ENCODE measurements around the gene MRPL11.

The MRPL11 gene

DNA sequence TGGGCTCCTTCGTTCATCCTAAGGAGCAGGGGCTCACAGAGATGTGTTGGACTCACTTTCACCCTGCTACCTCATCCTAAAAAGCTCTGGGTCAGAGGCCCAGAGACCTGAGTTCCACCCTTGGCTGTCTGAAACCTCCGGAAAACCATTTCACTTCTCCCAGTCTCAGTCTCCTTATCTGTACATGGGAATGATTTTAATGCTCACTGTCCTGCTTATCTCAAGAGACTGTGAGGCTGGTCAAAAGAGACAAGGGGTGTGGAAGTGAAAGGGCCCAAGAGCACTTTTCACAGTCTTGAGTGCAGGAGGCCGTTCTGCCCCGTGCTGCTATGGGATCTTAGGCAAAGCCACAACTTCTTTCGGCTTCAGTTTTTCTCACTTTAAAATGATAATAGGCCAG lies 31.0 kb downstream of the MRPL11 start:
- intact Hi-C loops (cut with DNase I; ENCODE audit: low total_unique reads) = loop anchor here (2.0 kb wide), 1 partner anchor 23 kb away; no protein-coding TSS in a partner anchor
- Histone ChIP-seq H3K36me3 (no peaks in the 10 kb centered on the region), H3K4me1 (peaks cover 5 to 38% (median 21%) of the 10 kb centered on the region in 4 donors), H3K9me3 (no peaks in the 10 kb centered on the region), H3K4me3 (no peak overlapping the region), H3K27me3 (peaks cover 0 to 22% of the 10 kb centered on the region in 2 donors), H3K27ac (no peak overlapping the region)
- no peak for DNase-seq
- TF ChIP-seq CTCF (IDR thresholded peaks at IDR 0.05) = no peak

DNA sequence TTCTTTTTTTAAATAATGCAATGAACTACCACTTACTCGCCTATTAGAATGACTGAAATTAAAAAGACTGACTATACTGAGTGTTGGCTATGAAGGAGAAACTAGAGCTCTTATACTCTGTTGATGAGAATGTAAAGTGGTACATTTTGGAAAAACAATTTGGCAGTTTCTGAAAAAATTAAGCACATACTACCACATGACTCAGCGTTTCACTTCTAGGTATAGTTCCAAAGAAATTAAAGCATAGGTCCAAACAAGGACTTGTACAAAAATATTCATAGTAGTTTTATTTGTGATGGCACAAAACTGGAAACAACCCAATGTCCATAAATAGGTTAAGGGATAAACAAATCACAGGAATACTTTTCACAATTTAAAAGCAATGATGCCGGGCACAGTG lies 44.7 kb downstream of the MRPL11 start:
- TF ChIP-seq CTCF (IDR thresholded peaks at IDR 0.05) = no peak
- H3K4me3 ChIP-seq = no peak overlapping the region
- intact Hi-C loops (cut with DNase I; ENCODE audit: low total_unique reads) = no loop called here
- no peak overlapping the region for H3K27ac ChIP-seq
- H3K36me3 ChIP-seq = no peaks in the 10 kb centered on the region
- no peaks in the 10 kb centered on the region for H3K4me1 ChIP-seq
- no peak for DNase-seq
- no peaks in the 10 kb centered on the region for H3K9me3 ChIP-seq
- peaks cover 0 to 37% of the 10 kb centered on the region in 2 donors for H3K27me3 ChIP-seq

DNA sequence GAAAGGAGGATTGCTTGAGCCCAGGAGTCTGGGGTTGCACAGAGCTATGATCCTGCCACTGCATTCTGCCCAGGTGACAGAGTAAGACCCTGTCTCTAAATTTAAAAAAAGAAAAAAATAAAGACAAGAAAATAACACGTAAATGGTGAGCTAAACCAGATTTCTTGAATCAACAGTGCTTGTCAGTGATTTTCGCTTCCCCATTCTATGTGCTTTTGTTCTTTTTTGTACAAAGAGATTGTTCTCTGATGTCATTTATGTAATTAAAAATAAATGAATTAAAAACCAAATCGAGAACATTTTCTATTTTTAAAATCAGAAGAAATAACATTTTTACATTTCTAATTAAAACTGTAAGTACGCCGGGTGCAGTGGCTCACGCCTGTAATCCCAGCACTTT lies 47.3 kb downstream of the MRPL11 start:
- Histone ChIP-seq H3K9me3 (no peaks in the 10 kb centered on the region), H3K4me1 (peaks cover 0 to 1% (median 0%) of the 10 kb centered on the region in 4 donors), H3K27ac (no peak overlapping the region), H3K4me3 (no peak overlapping the region), H3K27me3 (peaks cover 0 to 35% of the 10 kb centered on the region in 2 donors), H3K36me3 (no peaks in the 10 kb centered on the region)
- no peak for DNase-seq
- TF ChIP-seq CTCF (IDR thresholded peaks at IDR 0.05) = no peak
- intact Hi-C loops (cut with DNase I; ENCODE audit: low total_unique reads) = no loop called here

- Histone ChIP-seq H3K9me3 (no peaks in the 10 kb centered on the region), H3K4me1 (peaks cover 0 to 9% (median 0%) of the 10 kb centered on the region in 4 donors), H3K27me3 (peaks cover 0 to 34% of the 10 kb centered on the region in 2 donors), H3K36me3 (no peaks in the 10 kb centered on the region), H3K4me3 (no peak overlapping the region), H3K27ac (no peak overlapping the region)
- intact Hi-C loops (cut with DNase I; ENCODE audit: low total_unique reads) = loop anchor here (5.0 kb wide), 1 partner anchor 77 kb away; no protein-coding TSS in a partner anchor
- peak; percentile 30 to 45 for TF ChIP-seq CTCF (IDR thresholded peaks at IDR 0.05)
- DNase-seq = peak; percentile 69 to 74
Measured at GRCh38 chr11:66388780-66389386, 49.8 kb downstream of the MRPL11 start.

DNA sequence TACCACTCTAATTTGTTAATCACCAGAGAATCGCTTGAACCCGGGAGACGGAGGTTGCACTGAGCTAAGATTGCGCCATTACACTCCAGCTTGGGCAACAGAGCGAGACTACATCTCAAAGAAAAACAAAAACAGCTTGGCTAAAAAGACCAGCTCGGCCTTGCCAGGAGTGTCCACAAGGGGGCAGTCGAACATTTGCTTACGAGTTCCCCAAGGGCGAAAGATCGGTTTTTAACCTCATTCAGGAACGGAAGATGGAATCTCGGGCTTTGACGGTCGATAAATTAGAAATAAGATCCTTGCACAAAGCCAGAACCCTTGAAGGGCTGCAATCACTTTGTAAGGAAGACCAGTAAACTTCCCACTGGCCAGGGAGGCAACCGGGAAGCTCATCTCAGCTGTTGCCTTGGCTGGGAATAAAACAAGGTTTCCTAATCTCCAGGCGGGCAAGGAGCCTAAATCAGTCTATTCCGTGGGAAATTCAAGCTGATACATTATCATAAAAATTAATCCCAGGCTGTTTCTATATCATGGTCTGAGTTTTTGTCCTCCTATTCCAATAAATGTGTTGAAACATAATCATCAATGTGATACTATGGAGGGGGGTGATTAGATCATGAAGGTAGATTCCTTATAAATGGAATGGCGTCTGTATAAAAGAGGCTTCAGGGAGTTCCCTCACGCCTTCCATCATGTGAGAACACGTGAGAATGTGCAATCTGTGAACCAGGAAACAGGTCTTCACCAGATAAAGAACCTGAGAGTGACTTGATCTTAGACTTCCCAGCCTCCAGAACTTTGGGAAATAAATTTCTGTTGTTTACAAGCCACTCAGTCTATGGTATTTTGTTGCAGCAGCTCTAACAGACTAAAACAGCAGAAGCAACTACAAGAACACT lies 52.2 kb downstream of the MRPL11 start:
- Histone ChIP-seq H3K27me3 (peaks cover 0 to 28% of the 10 kb centered on the region in 2 donors), H3K4me1 (peaks cover 0 to 9% (median 0%) of the 10 kb centered on the region in 4 donors), H3K4me3 (peak overlapping the region in 1 of 2 donors; percentile 13), H3K27ac (no peak overlapping the region), H3K36me3 (no peaks in the 10 kb centered on the region), H3K9me3 (no peaks in the 10 kb centered on the region)
- TF ChIP-seq CTCF (IDR thresholded peaks at IDR 0.05) = peak; percentile 78 to 92
- intact Hi-C loops (cut with DNase I; ENCODE audit: low total_unique reads) = loop anchor here (5.0 kb wide), 1 partner anchor 74 kb away; no protein-coding TSS in a partner anchor
- peak; percentile 88 to 90 for DNase-seq

Data from tibial artery (tissue), 4 donors.